ENCODE data around the gene CFAP410.

GRCh38 chr21:44316277-44316900, 22.8 kb downstream of the CFAP410 start:
- no peak for TF ChIP-seq CTCF (IDR thresholded peaks at IDR 0.05)
- TF ChIP-seq POLR2A (IDR thresholded peaks at IDR 0.05) = no peak

All from vagina (tissue), 2 donors.